GM12873 (cell line): Measurements from ENCODE around the gene PCYT1B.
A peak's percentile ranks its signal among the peaks of the same experiment; 100 is the strongest.

Experiments
- TF ChIP-seq, protein P1 (sequence below): IDR thresholded peaks from 2 replicates; pipeline ENCODE4 v1.5.1; 2012; ENCODE audit warnings: low read depth, mild to moderate bottlenecking, moderate library complexity, low read length, control low read depth; ENCODE audit not compliant: insufficient read depth; ENCODE audit errors: missing control alignments

PCYT1B gene

DNA sequence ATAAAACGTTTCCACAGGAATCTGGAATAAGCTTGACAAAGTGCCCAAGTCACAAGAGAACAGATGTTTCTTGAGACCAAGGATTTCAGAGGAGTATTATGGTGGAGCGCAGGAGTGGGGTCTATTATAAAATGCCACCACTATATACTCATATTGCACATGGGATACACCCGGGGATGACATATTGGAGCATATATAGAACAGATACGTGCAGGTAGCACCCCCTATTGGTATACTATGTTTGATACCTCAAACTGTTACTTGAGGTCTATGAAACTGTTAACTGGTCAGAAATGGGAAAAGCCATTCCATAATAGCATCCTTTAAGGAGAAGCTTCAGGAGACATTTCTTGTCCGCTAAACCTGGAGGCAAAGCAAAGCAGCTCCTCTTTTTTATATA, 86.0 kb downstream of the PCYT1B start:
- TF ChIP-seq, protein P1, sequence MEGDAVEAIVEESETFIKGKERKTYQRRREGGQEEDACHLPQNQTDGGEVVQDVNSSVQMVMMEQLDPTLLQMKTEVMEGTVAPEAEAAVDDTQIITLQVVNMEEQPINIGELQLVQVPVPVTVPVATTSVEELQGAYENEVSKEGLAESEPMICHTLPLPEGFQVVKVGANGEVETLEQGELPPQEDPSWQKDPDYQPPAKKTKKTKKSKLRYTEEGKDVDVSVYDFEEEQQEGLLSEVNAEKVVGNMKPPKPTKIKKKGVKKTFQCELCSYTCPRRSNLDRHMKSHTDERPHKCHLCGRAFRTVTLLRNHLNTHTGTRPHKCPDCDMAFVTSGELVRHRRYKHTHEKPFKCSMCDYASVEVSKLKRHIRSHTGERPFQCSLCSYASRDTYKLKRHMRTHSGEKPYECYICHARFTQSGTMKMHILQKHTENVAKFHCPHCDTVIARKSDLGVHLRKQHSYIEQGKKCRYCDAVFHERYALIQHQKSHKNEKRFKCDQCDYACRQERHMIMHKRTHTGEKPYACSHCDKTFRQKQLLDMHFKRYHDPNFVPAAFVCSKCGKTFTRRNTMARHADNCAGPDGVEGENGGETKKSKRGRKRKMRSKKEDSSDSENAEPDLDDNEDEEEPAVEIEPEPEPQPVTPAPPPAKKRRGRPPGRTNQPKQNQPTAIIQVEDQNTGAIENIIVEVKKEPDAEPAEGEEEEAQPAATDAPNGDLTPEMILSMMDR = peak; percentile 52

DNA sequence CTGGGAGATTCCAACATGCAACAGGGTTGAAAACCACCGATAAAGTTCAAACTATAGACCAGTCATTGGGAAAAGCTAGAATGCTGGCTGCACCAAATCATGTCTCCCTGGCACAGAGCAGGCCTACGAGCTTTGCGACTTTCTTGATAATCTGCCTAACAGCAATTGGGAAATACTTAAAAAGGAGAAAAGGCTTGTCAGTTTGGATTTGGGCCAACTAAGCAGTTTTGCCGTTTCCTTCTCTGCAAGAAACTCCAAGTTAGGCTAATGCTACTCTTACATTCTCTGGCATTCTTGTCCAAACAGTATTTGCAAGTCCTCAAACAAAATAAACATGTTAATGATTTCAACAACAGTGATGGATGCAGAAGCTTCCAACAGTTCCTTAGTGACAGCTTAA, 94.1 kb downstream of the PCYT1B start:
- TF ChIP-seq, protein P1 = no peak

DNA sequence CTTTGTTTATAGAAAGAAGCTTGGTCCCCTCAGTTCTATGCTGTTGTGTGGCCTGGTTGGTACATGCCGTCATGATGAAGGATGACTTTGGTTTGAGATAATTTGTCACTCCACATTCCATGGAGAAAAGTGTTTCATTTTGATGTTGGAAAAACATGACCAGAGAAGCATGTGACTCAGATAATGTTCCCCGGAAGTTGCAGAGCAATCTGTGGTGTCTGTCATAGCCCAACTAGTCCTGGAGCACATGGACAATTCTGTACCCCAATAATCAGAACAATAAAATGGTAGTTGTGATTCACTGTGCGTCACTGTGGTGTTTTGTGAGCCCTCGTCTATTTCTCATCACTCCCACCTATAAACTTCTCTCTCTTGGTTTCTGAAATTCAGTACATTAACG, 97.0 kb downstream of the PCYT1B start:
- TF ChIP-seq, protein P1 = no peak

DNA sequence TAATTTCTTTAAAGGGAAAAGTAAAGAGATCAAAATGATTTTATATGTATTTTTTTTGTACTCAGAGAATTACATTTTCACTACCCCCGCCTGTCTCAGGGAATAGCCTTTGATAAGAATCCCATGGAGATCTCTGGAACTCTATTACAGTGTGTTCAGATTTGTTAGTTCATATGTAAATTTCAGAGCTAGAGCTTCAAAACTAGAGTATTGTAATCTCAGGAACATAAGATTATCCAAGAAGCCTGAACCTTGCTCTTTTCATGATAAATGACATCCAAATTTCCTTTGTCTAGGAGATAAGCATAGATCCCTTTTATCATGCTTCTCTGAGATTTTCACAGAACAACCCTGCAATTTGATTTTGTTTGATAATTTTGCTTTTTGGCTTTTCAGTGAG, 99.2 kb downstream of the PCYT1B start:
- TF ChIP-seq, protein P1 = no peak

DNA sequence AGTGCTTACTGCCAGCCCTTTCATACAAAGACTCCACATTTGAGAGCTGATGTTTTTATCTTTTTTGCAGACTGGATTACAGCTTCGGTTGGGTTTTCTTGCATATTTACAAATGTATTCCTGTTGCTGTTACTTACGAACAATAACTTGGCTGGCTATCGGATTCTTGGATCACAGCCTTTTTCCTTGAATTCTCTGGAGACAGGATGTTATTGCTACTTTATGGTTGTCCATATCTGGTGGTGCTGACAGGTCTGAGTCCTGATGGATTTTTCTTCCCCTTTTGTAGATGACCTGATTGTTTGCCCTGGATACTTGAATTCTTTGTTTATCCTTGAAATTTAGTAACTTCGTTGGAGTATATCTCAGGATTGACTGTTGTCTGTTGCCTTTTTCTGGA, 104.4 kb downstream of the PCYT1B start:
- TF ChIP-seq, protein P1 = no peak

DNA sequence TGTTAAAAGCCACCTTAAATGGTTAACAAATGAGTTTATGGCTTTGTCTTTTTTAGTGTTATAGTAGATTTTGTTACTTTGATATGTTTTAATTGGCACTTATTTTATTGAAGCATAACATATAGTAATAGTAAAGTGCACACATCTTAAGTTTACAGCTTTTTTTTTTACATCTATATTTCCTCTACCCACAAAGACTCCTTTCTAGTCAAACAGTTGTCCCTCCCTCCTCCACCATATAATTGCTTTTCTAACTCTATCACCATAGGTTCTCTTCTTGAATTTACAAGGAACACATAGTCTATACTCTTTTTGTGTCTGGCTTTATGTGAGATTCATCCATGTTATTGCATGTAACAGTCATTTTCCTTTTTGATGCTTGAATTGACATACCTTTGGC, 110.6 kb downstream of the PCYT1B start:
- TF ChIP-seq, protein P1 = no peak

DNA sequence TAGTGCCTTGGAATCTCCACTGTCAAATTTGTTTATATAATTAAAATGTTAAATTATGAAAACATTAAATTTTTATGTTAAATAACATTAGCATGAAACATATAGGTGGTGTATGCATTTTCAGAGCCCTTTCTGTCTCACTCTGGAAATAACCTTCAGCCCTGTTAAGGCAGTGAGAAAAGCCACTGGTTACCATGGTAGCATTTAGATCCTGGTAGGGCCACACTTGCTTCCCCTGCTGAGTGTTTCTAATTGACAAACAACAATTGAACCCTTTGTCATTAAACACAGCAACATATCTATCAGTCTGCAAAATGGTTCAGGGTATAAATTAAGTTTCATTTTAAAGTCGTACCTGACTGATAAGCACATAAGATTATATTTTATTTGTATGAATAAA, 118.5 kb downstream of the PCYT1B start:
- TF ChIP-seq, protein P1 = no peak

DNA sequence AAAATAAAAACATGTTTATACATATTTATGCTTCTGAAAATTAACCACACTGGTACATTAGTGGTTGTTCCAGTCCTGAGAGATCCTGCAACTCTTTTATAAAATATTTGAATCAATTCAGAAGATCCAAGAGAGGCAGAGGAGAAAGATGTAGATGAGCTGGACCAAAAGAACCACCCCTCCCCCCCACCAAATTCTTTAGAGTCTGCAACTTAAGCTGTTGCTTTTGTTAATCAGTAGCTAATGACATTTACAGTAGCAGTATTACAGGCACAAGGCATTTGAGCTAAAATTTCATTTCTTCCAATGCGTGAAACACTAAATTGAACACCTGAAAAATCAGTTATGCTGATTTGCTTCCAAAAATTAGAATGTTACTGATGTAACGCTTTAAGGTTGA, 120.5 kb downstream of the PCYT1B start:
- TF ChIP-seq, protein P1 = no peak
